H1 (cell line): Measurements from ENCODE around the gene PRKACA. TPM values are rescaled to one million over a fixed set of nuclear protein-coding genes. Genes with fewer than 3 reads are reported as not detected.

Experiments used
- CTCF ChIA-PET: fragments of 300-600 bp; sonication (Branson Sonifier 250); formaldehyde crosslinking; loops from one replicate; lab custom pipeline; 2021; ENCODE audit not compliant: partially characterized antibody; lab: Charles Lee
- POLR2A ChIA-PET: fragments of 300-600 bp; sonication (Branson Sonifier 250); formaldehyde crosslinking; loops from one replicate; lab custom pipeline; 2021; ENCODE audit warnings: inconsistent platforms; ENCODE audit not compliant: partially characterized antibody; lab: Charles Lee
- DNase-seq, 2 experiments: peaks; one replicate each; pipeline versions ENCODE4 v3.0.0 to v3.0.0-alpha.2; 2010 to 2022; ENCODE audit warnings: low spot score in 2 of 2, low read depth in 1 of 2, mixed read lengths in 1 of 2
- FAIRE-seq: peaks from 2 replicates; lab custom pipeline; 2011; peaks lifted over from hg19 to GRCh38; lab: Jason Lieb, UNC
- H2AFZ ChIP-seq: 2 replicates; pipeline ENCODE4 v1.8.1; 2012; ENCODE audit warnings: low read length, inconsistent platforms
- H2AK5ac ChIP-seq: 2 replicates; pipeline ENCODE4 v1.6.1; 2013; ENCODE audit warnings: low read depth, low read length
- H2BK120ac ChIP-seq: replicated peaks from 2 replicates; pipeline ENCODE3; 2013; ENCODE audit warnings: low read depth, low read length, inconsistent platforms
- H2BK12ac ChIP-seq: 2 replicates; pipeline ENCODE4 v1.6.1; 2013; ENCODE audit warnings: low read depth, low read length
- H2BK15ac ChIP-seq: 2 replicates; pipeline ENCODE4 v1.6.1; 2013; ENCODE audit warnings: low read length
- H2BK20ac ChIP-seq: 2 replicates; pipeline ENCODE4 v1.6.1; 2013; ENCODE audit warnings: low read length
- H2BK5ac ChIP-seq: 2 replicates; pipeline ENCODE4 v1.6.1; 2013; ENCODE audit warnings: low read depth, low read length
- H3K14ac ChIP-seq: 2 replicates; pipeline ENCODE4 v1.6.1; 2013; ENCODE audit warnings: inconsistent platforms; ENCODE audit not compliant: insufficient read length
- H3K18ac ChIP-seq: 2 replicates; pipeline ENCODE4 v1.6.1; 2013; ENCODE audit warnings: low read length; ENCODE audit errors: extremely low read depth
- H3K23ac ChIP-seq: 2 replicates; pipeline ENCODE4 v1.6.1; 2013; ENCODE audit warnings: inconsistent platforms; ENCODE audit not compliant: insufficient read length
- H3K23me2 ChIP-seq: 2 replicates; pipeline ENCODE4 v1.6.1; 2013; ENCODE audit warnings: low read depth, low read length
- H3K27ac ChIP-seq: 2 replicates; pipeline ENCODE4 v1.6.1; 2011; ENCODE audit warnings: low read depth, low read length, inconsistent platforms
- H3K27me3 ChIP-seq, 4 experiments: replicated peaks in 1 of 4; 1 replicate in 1 of 4; 2 replicates in 3 of 4; pipeline versions ENCODE4 v1.6.1 to v1.8.1; 2011 to 2013; ENCODE audit warnings: low read length in 3 of 4, mild to moderate bottlenecking in 3 of 4, inconsistent platforms in 2 of 4, mixed read lengths in 2 of 4, moderate library complexity in 1 of 4; ENCODE audit not compliant: control insufficient read depth in 3 of 4, insufficient read depth in 3 of 4; ENCODE audit errors: extremely low read depth in 1 of 4
- H3K36me3 ChIP-seq, 4 experiments: 2 replicates each; pipeline versions ENCODE4 v1.6.1 to v1.8.1; 2011 to 2013; ENCODE audit warnings: mild to moderate bottlenecking in 4 of 4, low read length in 3 of 4, moderate library complexity in 2 of 4, control low read depth in 1 of 4, inconsistent platforms in 1 of 4; ENCODE audit not compliant: insufficient read depth in 4 of 4, control insufficient read depth in 2 of 4
- H3K4ac ChIP-seq: replicated peaks from 2 replicates; pipeline ENCODE3; 2013; ENCODE audit warnings: low read length, low read depth, mixed read lengths, inconsistent platforms; ENCODE audit not compliant: insufficient read length
- H3K4me1 ChIP-seq, 4 experiments: replicated peaks in 1 of 4; 1 replicate in 1 of 4; 2 replicates in 3 of 4; pipeline versions ENCODE4 v1.6.1 to v1.8.1; 2011 to 2013; ENCODE audit warnings: low read length in 3 of 4, inconsistent platforms in 2 of 4, mixed read lengths in 1 of 4; ENCODE audit not compliant: insufficient read depth in 4 of 4, control insufficient read depth in 3 of 4
- H3K4me2 ChIP-seq, 2 experiments: 2 replicates each; pipeline versions ENCODE4 v1.6.1 to v1.8.1; 2011 to 2013; ENCODE audit warnings: low read depth in 2 of 2, low read length in 2 of 2, control low read depth in 1 of 2, inconsistent platforms in 1 of 2, mild to moderate bottlenecking in 1 of 2; ENCODE audit not compliant: insufficient read depth in 1 of 2
- H3K4me3 ChIP-seq, 4 experiments: fragments of 200-600, 300-600 bp in 1 of 4; sonication (generic), shearing (Covaris generic), sonication (Bioruptor Twin) in 1 of 4; 2 replicates each; pipeline versions ENCODE4 v1.5.1 to v1.8.1; 2011 to 2016; ENCODE audit warnings: low read length in 4 of 4, low read depth in 3 of 4, control low read depth in 2 of 4, inconsistent platforms in 2 of 4, mild to moderate bottlenecking in 2 of 4, mixed read lengths in 1 of 4, moderate library complexity in 1 of 4; ENCODE audit not compliant: insufficient read depth in 2 of 4; ENCODE audit errors: extremely low read depth in 1 of 4
- H3K56ac ChIP-seq: replicated peaks from 2 replicates; pipeline ENCODE3; 2013; ENCODE audit warnings: low read depth, mild to moderate bottlenecking, mixed read lengths, low read length, inconsistent platforms; ENCODE audit not compliant: insufficient read length
- H3K79me1 ChIP-seq: 2 replicates; pipeline ENCODE4 v1.6.1; 2013; ENCODE audit warnings: low read depth, low read length, control low read depth
- H3K79me2 ChIP-seq, 2 experiments: 2 replicates each; pipeline versions ENCODE4 v1.6.1 to v1.8.1; 2012 to 2013; ENCODE audit warnings: low read length in 2 of 2, mild to moderate bottlenecking in 2 of 2, inconsistent platforms in 1 of 2; ENCODE audit not compliant: insufficient read depth in 2 of 2, control insufficient read depth in 1 of 2
- H3K9ac ChIP-seq, 4 experiments: replicated peaks in 1 of 4; 1 replicate in 1 of 4; 2 replicates in 3 of 4; pipeline versions ENCODE4 v1.6.1 to v1.8.1; 2011 to 2013; ENCODE audit warnings: low read depth in 3 of 4, low read length in 3 of 4, control low read depth in 2 of 4, mild to moderate bottlenecking in 2 of 4, moderate library complexity in 2 of 4, inconsistent platforms in 1 of 4; ENCODE audit errors: extremely low read depth in 1 of 4
- H3K9me3 ChIP-seq, 2 experiments: 2 replicates each; pipeline versions ENCODE4 v1.6.1 to v1.8.1; 2012 to 2013; ENCODE audit warnings: mild to moderate bottlenecking in 2 of 2, moderate library complexity in 2 of 2, control low read depth in 1 of 2, inconsistent platforms in 1 of 2, low read depth in 1 of 2, low read length in 1 of 2, mixed read lengths in 1 of 2; ENCODE audit not compliant: insufficient read depth in 2 of 2
- H4K20me1 ChIP-seq, 2 experiments: replicated peaks in 1 of 2; 2 replicates each; pipeline versions ENCODE3 to v1.8.1; 2011 to 2013; ENCODE audit warnings: inconsistent platforms in 2 of 2, low read length in 2 of 2, mild to moderate bottlenecking in 1 of 2; ENCODE audit not compliant: insufficient read depth in 2 of 2, control insufficient read depth in 1 of 2
- H4K5ac ChIP-seq: 2 replicates; pipeline ENCODE4 v1.6.1; 2013; ENCODE audit warnings: low read length, low read depth, mixed read lengths, inconsistent platforms; ENCODE audit not compliant: insufficient read length
- H4K8ac ChIP-seq: 2 replicates; pipeline ENCODE4 v1.8.0; 2013; ENCODE audit warnings: mild to moderate bottlenecking, moderate library complexity, low read length, inconsistent platforms; ENCODE audit not compliant: insufficient read depth; ENCODE audit errors: extremely low read depth
- H4K91ac ChIP-seq: replicated peaks from 2 replicates; pipeline ENCODE3; 2013; ENCODE audit warnings: low read length, mixed read lengths, inconsistent platforms; ENCODE audit not compliant: insufficient read length
- CBX8 ChIP-seq: fragments of 300-800, 300-1000 bp; sonication (generic); IDR thresholded peaks from 2 replicates; pipeline ENCODE4 v1.7.1; 2016; ENCODE audit warnings: low read depth, low read length, borderline replicate concordance
- CEBPB ChIP-seq: IDR thresholded peaks from 2 replicates; pipeline ENCODE4 v1.6.1; 2012; ENCODE audit warnings: low read depth, low read length
- CHD1 ChIP-seq: IDR thresholded peaks from 2 replicates; pipeline ENCODE4 v1.6.1; 2012; ENCODE audit warnings: low read depth, low read length, improper control_type of control experiment
- FOSL1 ChIP-seq: IDR thresholded peaks from 2 replicates; pipeline ENCODE4 v1.6.1; 2011; ENCODE audit warnings: mild to moderate bottlenecking, low read depth, low read length, moderate library complexity; ENCODE audit not compliant: insufficient read depth
- HDAC2 ChIP-seq, 2 experiments: fragments of 300-600 bp in 1 of 2; sonication (generic) in 1 of 2; IDR thresholded peaks; 2 replicates each; pipeline ENCODE4 v1.6.1; 2011 to 2012; ENCODE audit warnings: low read depth in 2 of 2, low read length in 2 of 2, mild to moderate bottlenecking in 2 of 2, moderate library complexity in 2 of 2, borderline replicate concordance in 1 of 2, inconsistent platforms in 1 of 2
- JUN ChIP-seq: IDR thresholded peaks from 2 replicates; pipeline ENCODE4 v1.6.1; 2011; ENCODE audit warnings: low read depth, mild to moderate bottlenecking, improper control_type of control experiment, low read length
- KDM5A ChIP-seq: fragments of 200-600 bp; IDR thresholded peaks from 2 replicates; pipeline ENCODE4 v1.7.1; 2012; ENCODE audit warnings: mild to moderate bottlenecking, low read length, inconsistent platforms, mixed read lengths
- SIRT6 ChIP-seq: IDR thresholded peaks from one replicate; pipeline ENCODE4 v1.7.1; 2012; ENCODE audit warnings: low read length, inconsistent platforms
- TBP ChIP-seq: IDR thresholded peaks from 2 replicates; pipeline ENCODE4 v1.6.1; 2011; ENCODE audit warnings: low read depth, low read length, improper control_type of control experiment
- USF2 ChIP-seq: IDR thresholded peaks from 2 replicates; pipeline ENCODE4 v1.6.1; 2011; ENCODE audit warnings: low read length, improper control_type of control experiment
- YY1 ChIP-seq: IDR thresholded peaks from 2 replicates; pipeline ENCODE4 v1.6.1; 2011; ENCODE audit warnings: low read depth, mild to moderate bottlenecking, low read length
- WGBS, 2 experiments: shearing (Covaris generic) in 1 of 2; methylation state at CpG; one replicate each; pipeline versions ENCODE4 v1.1.6 to v1.1.7; 2013 to 2015; ENCODE audit warnings: low lambda C conversion rate in 2 of 2, mixed read lengths in 2 of 2, inconsistent platforms in 1 of 2, low coverage in 1 of 2, missing lambda C conversion rate in 1 of 2; ENCODE audit not compliant: insufficient replicate concordance in 2 of 2, insufficient coverage in 1 of 2, insufficient read length in 1 of 2; ENCODE audit errors: extremely low coverage in 1 of 2, missing lambda C conversion rate in 1 of 2; 5-methylcytosine and 5-hydroxymethylcytosine counted together
- polyA plus RNA-seq, 7 experiments: library from polyadenylated mRNA; depleted of rRNA in 3 of 7; stranded (reverse) in 5 of 7; unstranded in 2 of 7; fragments of >200 nt in 5 of 7; fragments of 200-250 nt in 2 of 7; gene quantifications; 1 replicate in 5 of 7; 2 replicates in 1 of 7; 4 replicates in 1 of 7; pipeline versions ENCODE4 v1.2.1 to v1.2.3, GENCODE V29; 2011 to 2013; ENCODE audit warnings: missing spikeins in 2 of 7, mixed read lengths in 2 of 7
- total RNA-seq: library from RNA; stranded (reverse); fragmentation: NEBNext Ultra II Directional; extraction: Animal tissue kit (Norgen Biotek cat#: 25700); gene quantifications from 2 replicates; pipeline ENCODE4 v1.2.1, GENCODE V29; 2021
- TF ChIP-seq, protein P1 (sequence below): IDR thresholded peaks from 2 replicates; pipeline ENCODE4 v1.6.1; 2012; ENCODE audit warnings: inconsistent platforms

Gene PRKACA
- total and polyA plus RNA-seq, 2 of the 8 experiments (the other 6 are each of a cell fraction or from before 2014, with no cell fraction given) = 14.2 to 48.2 TPM

GRCh38 chr19:14051980-14052379 is 65.6 kb downstream of the PRKACA start:
- H3K4me3 ChIP-seq = no peak overlapping the region
- H3K4me1 ChIP-seq = peaks cover 0 to 3% (median under 1%) of the 10 kb centered on the region in 4 experiments; a peak in 2 of 7 replicates
- no peak overlapping the region for H3K27ac ChIP-seq
- H3K18ac ChIP-seq = no peak overlapping the region
- no peak overlapping the region for H2BK12ac ChIP-seq
- ChIA-PET POLR2A (interaction anchor here (0.9 kb wide), 1 partner anchor 85 kb away, joined by 3 read pairs; the partner anchor contains the start of gene ASF1B), CTCF (interaction anchor here (0.9 to 9.9 kb wide), 8 partner anchors 9 to 173 kb away, joined by 3 to 77 read pairs (median 6); partner anchors contain the start of genes IL27RA, MISP3 and PALM3)
- no peak overlapping the region for H4K8ac ChIP-seq
- DNase-seq = no peak
- peaks cover 2% of the 10 kb centered on the region; the same call in 1 of the 2 replicates for H3K23me2 ChIP-seq
- no peaks in the 10 kb centered on the region; a peak in 1 of 4 replicates for H3K9me3 ChIP-seq
- peaks cover 0 to 2% (median 0%) of the 10 kb centered on the region in 4 experiments; a peak in 1 of 7 replicates for H3K27me3 ChIP-seq
- H3K9ac ChIP-seq = no peak overlapping the region
- WGBS, 2 experiments = 93% methylated on average over 6 of the region's 9 CpGs; no CpG with 5 or more reads in 1 of the 2 experiments
- no peak overlapping the region for H2BK15ac ChIP-seq
- no peaks in the 10 kb centered on the region for H3K79me1 ChIP-seq
- H2BK5ac ChIP-seq = no peak overlapping the region
- H4K20me1 ChIP-seq = no peaks in the 10 kb centered on the region
- H4K91ac ChIP-seq = no peak overlapping the region
- H3K14ac ChIP-seq = no peak overlapping the region
- no peak overlapping the region for H3K23ac ChIP-seq
- H3K36me3 ChIP-seq = no peaks in the 10 kb centered on the region
- no peaks in the 10 kb centered on the region for H3K79me2 ChIP-seq
- H2BK20ac ChIP-seq = no peak overlapping the region
- H3K56ac ChIP-seq = no peak overlapping the region
- no peak overlapping the region for H3K4me2 ChIP-seq
- H2AFZ ChIP-seq = no peak overlapping the region
- no peak overlapping the region for H4K5ac ChIP-seq
- no peak overlapping the region for H2BK120ac ChIP-seq
- H3K4ac ChIP-seq = no peak overlapping the region
- no peak for FAIRE-seq
- no peak overlapping the region for H2AK5ac ChIP-seq
- TF ChIP-seq CEBPB = no peak
- no peak for TF ChIP-seq USF2
- TF ChIP-seq YY1 = no peak
- TF ChIP-seq CHD1 = no peak
- no peak for TF ChIP-seq KDM5A
- TF ChIP-seq CBX8 = no peak
- no peak for TF ChIP-seq SIRT6
- TF ChIP-seq JUN = no peak
- TF ChIP-seq FOSL1 = no peak
- TF ChIP-seq, protein P1, sequence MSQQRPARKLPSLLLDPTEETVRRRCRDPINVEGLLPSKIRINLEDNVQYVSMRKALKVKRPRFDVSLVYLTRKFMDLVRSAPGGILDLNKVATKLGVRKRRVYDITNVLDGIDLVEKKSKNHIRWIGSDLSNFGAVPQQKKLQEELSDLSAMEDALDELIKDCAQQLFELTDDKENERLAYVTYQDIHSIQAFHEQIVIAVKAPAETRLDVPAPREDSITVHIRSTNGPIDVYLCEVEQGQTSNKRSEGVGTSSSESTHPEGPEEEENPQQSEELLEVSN = no peak
- TF ChIP-seq HDAC2 (IDR thresholded peaks at IDR 0.05; ENCODE audit: borderline replicate concordance in 1 of 2, low read depth in 2 of 2, low read length in 2 of 2) = no peak
- no peak for TF ChIP-seq TBP
